ENCODE measurements around the gene SERPINA3.

Gene SERPINA3

DNA sequence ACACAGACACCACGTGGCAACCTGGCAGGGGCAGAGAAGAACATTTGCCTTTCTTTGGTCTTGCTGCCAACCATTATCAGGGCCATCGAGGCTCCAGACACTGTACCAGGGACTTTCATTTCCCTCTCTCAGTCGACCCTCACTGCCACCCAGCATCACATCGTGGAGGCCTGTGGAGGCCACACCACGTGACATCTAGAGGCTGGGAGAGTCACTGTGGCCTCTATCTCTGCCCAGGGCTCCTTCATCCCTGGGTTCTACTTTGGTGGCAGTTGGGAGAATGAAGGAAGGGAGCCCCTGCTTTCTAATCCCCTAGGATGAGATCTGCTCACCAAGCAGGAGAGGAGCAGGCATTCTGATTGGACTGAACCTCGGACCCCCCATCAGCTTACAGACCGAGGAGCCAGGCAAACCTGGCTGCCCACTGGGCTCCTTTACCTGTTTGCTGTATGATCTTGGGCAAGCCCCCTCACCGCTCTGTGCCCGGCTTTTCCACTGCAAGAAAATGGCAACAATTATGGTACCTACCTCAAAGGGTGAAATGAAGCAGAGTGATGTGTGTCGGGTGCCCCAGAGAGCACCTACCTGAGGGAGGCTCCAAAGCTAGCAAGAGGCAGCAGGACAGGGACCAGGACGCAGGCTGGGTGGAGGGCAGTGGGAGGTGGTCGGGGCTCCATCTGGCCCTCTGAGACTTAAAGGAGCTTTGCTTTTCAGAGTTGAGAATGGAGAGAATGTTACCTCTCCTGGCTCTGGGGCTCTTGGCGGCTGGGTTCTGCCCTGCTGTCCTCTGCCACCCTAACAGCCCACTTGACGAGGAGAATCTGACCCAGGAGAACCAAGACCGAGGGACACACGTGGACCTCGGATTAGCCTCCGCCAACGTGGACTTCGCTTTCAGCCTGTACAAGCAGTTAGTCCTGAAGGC is 1.8 kb downstream of the SERPINA3 start:
- DNase-seq (ENCODE audit: low spot score) = no peak

- no peak for DNase-seq (ENCODE audit: low spot score)
Observed at GRCh38 chr14:94614802-94615201, 2.6 kb downstream of the SERPINA3 start.

DNA sequence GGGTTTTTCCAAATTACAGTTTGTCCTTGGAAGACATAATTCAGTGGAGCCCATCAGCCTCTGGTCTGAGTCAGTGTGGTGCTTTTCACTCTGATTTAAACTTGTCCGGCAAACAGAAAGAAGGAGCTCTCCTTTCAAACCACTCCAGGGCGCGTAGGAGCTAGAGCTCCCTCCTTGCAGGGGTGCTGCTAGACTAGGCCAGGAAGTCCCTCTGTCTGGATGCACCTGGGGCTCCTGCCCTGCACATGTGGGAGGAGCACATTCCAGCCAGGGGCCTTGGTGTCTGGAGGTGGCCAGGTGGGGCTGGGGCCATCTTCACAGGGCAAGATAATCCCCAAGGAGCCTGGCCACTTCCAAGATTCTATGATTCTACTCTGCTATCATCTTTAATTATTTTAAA is 3.1 kb downstream of the SERPINA3 start:
- no peak for DNase-seq (ENCODE audit: low spot score)

DNA sequence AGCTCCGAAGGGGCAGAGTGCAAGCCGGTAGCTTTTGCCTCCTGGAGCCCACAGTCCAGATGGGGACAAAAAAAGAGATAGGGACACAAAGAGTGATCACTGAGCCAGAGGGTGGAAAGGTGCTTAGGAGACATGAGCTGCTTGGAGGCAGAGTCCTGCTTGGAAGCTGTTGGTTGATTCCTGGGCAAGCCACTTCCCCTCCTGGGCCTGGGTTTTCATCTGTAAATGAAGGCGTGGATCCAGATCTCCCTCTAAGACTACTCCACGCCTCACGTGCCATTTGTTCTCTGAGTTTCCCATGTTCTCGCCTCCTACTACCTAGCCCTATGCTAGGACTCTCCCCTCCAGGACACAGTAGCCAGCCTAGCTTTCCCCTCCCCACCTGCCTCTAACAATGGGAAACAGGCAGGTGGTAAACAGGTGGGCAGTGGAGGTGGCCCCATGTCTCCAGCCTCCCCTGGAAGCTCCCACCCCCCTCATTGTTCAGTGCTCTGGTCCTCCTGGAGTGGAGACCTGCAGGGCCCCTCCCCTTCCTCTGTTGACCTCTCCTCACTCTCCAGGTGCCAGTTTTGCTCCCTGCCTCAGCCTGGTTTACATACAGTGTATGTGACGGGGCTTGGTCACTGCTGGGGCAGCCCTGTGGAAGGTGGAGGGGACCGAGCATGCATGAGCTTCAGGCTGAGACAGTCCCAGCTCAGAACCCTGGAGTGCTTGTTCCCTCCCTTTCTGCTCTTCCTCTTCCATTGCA is 3.8 kb downstream of the SERPINA3 start:
- no peak for DNase-seq (ENCODE audit: low spot score)

GRCh38 chr14:94617366-94617941 is 5.3 kb downstream of the SERPINA3 start:
- DNase-seq (ENCODE audit: low spot score) = no peak

DNA sequence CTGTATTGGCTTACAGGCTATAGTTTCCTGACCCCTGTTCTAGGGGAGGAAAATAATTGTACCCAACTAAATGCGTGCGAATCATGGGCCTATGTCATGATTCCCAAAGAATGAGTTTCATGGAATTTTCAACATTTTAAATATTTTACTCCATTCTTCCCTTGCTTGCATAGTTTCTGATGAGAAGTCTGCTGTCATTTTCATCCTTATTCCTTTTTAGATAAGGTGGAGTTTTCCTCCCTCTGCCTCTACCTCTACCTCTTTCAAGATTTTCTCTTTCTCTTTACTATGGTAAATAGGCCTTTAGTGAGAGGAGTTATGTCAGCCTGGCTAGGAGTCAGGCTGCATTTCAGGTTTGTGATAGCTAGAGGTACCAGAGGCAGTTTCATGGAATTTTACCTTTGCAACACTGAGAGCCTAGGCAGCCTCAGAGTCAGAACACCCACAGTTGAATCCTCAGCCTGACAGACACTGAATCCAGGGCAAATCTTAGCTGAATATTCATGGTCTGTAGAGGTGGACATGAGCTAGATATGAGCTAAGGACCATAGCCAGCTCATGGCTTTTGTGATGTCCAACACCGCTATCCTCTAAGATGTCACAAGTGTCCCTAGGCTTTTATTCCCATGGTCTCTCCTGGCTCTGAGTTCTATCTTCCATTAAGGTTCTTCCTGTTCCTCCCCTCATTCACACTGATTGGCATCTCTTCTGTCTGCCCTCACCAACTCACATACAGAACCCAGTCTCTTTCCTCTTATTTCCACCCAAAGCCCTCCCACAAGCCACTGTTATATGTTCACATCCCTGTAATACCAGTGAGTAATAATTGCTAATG is 6.0 kb downstream of the SERPINA3 start:
- no peak for DNase-seq (ENCODE audit: low spot score)

- DNase-seq (ENCODE audit: low spot score) = no peak
Observed at GRCh38 chr14:94619297-94619696, 7.1 kb downstream of the SERPINA3 start.

DNA sequence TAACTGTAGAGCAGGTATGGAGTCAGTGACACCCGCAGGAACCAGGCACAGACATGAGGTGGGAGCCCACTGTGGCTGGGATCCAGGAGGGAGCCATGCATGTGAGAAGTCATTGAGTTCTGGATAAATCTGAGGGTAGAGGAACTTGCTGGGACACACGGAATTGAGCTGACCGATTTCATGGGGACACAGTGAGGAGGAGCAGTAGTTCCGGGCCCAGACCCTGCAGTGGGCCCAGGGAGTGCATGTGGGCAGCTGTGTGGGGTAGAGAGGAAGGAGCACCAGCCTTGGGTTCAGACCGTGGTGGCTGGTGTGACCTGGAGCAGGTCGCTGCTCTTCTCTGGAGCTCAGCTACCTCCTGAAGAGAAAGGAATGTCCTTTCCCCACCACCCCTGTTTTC is 8.4 kb downstream of the SERPINA3 start:
- no peak for DNase-seq (ENCODE audit: low spot score)

DNA sequence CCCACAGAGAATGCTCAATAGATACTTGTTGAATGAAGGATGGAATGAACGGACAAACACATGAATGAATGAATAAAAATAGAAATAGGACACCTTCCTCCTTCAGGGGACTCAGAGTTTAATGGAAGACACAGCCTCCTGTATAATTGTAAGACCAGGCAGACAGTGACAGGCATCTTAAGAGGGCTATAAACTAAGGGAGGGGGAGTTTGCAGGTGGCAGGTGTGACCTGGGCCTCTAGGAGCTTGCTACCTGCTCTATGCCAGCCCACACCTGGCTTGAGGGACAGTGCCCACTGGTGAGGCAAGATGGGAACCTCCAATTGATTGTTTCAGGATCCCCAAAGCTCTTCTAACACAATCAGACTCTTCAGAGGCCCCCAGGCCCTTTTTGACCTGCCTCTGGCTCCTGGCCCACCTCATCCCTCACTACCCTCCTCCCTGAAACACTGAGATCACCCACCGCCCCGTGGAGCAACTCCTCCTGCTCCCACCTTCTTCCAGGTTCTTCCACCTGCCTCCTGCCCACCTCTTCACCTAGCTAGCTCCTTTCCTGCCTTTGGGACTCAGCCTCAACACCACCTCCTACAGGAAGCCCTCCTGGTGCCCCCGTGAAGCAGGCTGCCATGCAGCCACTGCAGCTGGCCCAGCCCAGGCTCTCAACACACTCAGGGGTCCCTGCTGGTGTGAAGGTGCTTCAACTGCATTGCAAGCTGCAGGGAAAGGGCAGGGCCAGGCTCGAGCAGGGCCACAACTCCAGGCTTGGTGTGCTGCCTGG is 9.4 kb downstream of the SERPINA3 start:
- no peak for DNase-seq (ENCODE audit: low spot score)

DNA sequence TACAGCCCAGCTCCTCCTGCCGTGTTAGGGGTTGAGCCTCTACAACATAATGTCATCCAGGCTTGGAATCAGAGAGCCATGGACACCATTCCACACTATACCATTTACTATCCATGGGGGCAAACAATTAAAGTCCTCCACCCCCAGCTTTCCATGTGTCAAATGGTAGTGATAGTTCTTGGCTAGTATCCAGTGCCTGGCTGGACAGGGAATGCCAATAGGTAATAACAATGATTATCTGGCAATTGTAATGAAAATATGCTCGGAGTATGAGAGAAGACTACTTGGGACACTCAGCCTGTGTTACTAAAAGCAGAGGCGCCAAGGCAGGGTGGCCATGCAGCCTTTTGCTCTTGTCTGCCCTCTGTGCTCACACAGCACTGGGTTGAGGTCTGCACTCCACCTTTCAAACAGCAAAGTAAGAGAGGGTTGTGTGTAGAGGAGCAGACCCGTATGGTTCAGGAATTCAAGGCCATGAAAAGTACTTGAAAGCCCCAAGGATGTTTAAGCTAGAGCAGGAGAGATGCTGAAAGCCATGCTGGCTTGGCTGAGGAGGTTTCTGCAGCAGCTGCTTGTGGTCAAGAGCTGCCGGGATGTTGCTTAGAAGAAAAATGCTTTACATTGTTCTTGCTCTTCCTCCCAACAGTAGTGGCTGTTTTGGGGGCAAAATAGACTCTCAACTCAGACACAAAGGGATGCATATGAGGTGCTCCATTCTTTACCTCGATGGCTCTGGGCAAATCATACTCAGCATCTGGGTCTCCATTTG is 10.6 kb downstream of the SERPINA3 start:
- DNase-seq (ENCODE audit: low spot score) = no peak

- DNase-seq (ENCODE audit: low spot score) = no peak
Observed at GRCh38 chr14:94623422-94623809, 11.2 kb downstream of the SERPINA3 start.

DNA sequence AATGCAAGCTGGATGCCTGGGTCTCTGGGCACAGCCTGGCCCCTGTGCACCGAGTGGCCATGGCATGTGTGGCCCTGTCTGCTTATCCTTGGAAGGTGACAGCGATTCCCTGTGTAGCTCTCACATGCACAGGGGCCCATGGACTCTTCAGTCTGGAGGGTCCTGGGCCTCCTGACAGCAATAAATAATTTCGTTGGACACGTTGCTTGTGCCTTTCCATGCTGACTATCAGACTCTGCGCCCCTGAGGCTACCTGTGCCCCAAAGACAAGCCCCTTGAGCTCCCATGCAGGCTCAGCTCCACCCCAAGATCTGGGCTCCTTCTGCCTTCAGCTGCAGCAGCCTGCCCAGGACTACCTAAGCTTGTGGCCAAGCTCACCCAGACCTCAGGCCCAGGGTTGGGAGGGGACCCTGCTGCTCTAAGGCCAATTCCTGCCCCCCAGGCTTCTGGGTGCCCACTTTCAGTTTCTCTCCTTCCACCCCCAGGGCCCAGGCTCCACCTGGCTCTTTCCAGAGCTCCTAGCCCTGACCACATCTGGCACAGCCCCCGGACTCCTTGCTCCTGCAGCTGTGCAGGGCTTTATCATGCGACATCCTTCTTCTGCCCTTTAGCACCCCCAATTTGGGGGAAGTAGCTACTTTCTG is 11.8 kb downstream of the SERPINA3 start:
- no peak for DNase-seq (ENCODE audit: low spot score)

DNA sequence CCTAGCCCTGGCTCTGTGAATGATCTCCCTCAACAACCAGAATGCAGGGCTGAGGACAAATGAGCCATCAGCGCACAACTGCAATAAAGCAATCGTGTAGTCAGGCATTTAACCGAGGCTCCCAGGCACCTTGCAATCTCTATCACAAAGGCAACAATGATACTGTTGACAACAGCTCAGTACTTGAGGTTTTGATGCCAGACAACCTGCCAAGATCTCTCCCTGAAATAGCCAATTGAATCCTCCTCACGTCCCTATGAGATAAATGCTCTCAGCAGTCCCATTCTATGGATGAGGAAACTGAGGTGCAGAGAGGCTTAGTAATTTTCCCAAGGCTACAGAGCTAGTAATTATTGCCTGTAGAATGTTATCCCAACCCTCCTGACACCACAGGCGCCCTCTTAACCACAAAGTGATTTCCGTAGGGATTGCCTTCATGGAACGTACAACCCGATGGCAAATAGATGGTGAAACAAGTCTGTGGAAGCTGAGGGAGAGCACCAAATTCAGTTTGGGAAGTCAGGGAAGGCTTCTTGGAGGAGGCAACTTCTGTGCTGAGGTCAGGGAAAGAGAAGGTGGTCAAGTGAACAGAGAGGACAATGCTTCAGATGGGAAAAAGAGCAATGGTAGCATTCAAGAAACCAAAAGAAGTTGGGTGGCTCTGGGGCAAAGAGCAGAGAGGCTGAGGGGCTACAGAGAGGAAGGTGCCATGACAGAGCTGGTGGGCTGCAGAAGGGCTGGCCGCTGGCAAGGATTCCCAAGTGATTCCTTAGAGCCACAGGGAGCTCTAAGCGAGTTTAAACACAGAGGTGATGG is 12.6 kb downstream of the SERPINA3 start:
- no peak for DNase-seq (ENCODE audit: low spot score)

- DNase-seq (ENCODE audit: low spot score) = no peak
Observed at GRCh38 chr14:94625353-94625635, 13.1 kb downstream of the SERPINA3 start.

DNA sequence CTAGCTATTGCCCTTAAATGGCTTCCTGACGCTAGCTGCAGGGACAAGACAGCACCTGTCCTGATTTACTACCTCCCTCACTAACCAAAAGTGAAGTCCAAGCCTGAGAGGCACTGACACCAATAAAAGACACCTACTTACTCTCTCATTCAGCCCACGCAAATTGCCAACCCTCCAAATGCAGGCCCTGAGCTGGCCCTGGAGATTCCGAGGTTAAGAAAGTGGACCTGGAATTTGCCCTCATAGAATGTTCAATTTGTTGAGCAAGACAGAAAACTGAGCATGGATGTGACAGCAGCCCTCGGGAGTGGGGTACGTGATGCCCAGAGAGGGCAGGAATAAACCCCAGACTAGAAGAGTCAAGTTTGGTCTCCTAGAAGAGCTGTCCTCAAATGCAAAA is 16.4 kb downstream of the SERPINA3 start:
- no peak for DNase-seq (ENCODE audit: low spot score)

GRCh38 chr14:94630396-94630795 is 18.2 kb downstream of the SERPINA3 start:
- DNase-seq (ENCODE audit: low spot score) = no peak

GRCh38 chr14:94631050-94631449 is 18.9 kb downstream of the SERPINA3 start:
- DNase-seq (ENCODE audit: low spot score) = no peak

- DNase-seq (ENCODE audit: low spot score) = no peak
Observed at GRCh38 chr14:94631536-94632304, 19.5 kb downstream of the SERPINA3 start.

- DNase-seq (ENCODE audit: low spot score) = no peak
Observed at GRCh38 chr14:94632305-94632590, 20.1 kb downstream of the SERPINA3 start.

All from hematopoietic multipotent progenitor cell treated with erythropoietin and hydrocortisone succinate and interleukin-3 and kit ligand, for 17 days (in vitro differentiated cells).